GM12878 (cell line): Measurements from ENCODE around the gene SLC1A2.

Experiments
- CHD2 ChIP-seq: IDR thresholded peaks from 2 replicates; pipeline ENCODE4 v1.6.1; 2011; ENCODE audit warnings: low read depth, low read length, improper control_type of control experiment, borderline replicate concordance
- CHD4 ChIP-seq: fragments of 200-600 bp; sonication (generic); IDR thresholded peaks from 2 replicates; pipeline ENCODE4 v1.6.1; 2016; ENCODE audit warnings: mild to moderate bottlenecking
- CTCF ChIP-seq, 3 experiments: IDR thresholded peaks in 2 of 3; conservative IDR thresholded peaks in 1 of 3; 2 replicates each; pipeline ENCODE4 v1.5.1; 2011; ENCODE audit warnings: low read depth in 3 of 3, low read length in 3 of 3, mild to moderate bottlenecking in 3 of 3, control low read depth in 2 of 3, moderate library complexity in 2 of 3, inconsistent platforms in 1 of 3, mixed read lengths in 1 of 3; ENCODE audit not compliant: control insufficient read depth in 2 of 3, insufficient read depth in 1 of 3; ENCODE audit errors: extremely low read depth in 1 of 3
- MTA2 ChIP-seq: fragments of 450-650 bp; IDR thresholded peaks from 2 replicates; pipeline ENCODE4 v1.6.1; 2016; ENCODE audit warnings: low read depth, mild to moderate bottlenecking, moderate library complexity
- NR2C1 ChIP-seq: fragments of 450-650 bp; IDR thresholded peaks from 2 replicates; pipeline ENCODE4 v1.6.1; 2017; ENCODE audit warnings: antibody characterized with exemption, mild to moderate bottlenecking, moderate library complexity
- NRF1 ChIP-seq: conservative IDR thresholded peaks from 2 replicates; pipeline ENCODE4 v1.6.1; 2011; ENCODE audit warnings: mild to moderate bottlenecking, low read depth, low read length, improper control_type of control experiment
- POLR2A ChIP-seq: IDR thresholded peaks from 2 replicates; pipeline ENCODE4 v1.6.1; 2011; ENCODE audit warnings: low read depth, mild to moderate bottlenecking, low read length
- POLR2AphosphoS5 ChIP-seq: IDR thresholded peaks from 2 replicates; pipeline ENCODE4 v1.6.1; 2011; ENCODE audit warnings: mild to moderate bottlenecking, low read length, inconsistent platforms
- RBBP5 ChIP-seq: fragments of 200-600 bp; sonication (generic); conservative IDR thresholded peaks from 2 replicates; pipeline ENCODE4 v1.6.1; 2016
- RCOR1 ChIP-seq: conservative IDR thresholded peaks from 2 replicates; pipeline ENCODE4 v1.6.1; 2012; ENCODE audit warnings: low read depth, low read length, improper control_type of control experiment
- SUZ12 ChIP-seq: fragments of 200-600 bp; sonication (generic); IDR thresholded peaks from one replicate; pipeline ENCODE4 v1.6.1; 2018; ENCODE audit warnings: antibody characterized with exemption, mild to moderate bottlenecking; ENCODE audit not compliant: unreplicated experiment
- TAF1 ChIP-seq: IDR thresholded peaks from 2 replicates; pipeline ENCODE4 v1.6.1; 2011; ENCODE audit warnings: mild to moderate bottlenecking, low read depth, low read length, borderline replicate concordance

GRCh38 chr11:35276396-35277145 lies 142.8 kb downstream of the SLC1A2 start:
- TF ChIP-seq RBBP5 (no peak), RCOR1 (no peak), TAF1 (no peak), POLR2AphosphoS5 (no peak), MTA2 (no peak), CTCF (IDR thresholded peaks at IDR 0.05 in 2 of 3, conservative IDR thresholded peaks at IDR 0.05 in 1 of 3; ENCODE audit: control insufficient read depth in 2 of 3, extremely low read depth in 1 of 3, insufficient read depth in 1 of 3, low read depth in 3 of 3, low read length in 3 of 3) (no peak), CHD4 (no peak), POLR2A (no peak), SUZ12 (no peak), NRF1 (no peak), NR2C1 (no peak), CHD2 (no peak)
